ENCODE results near the gene CHRDL1.

Gene CHRDL1

GRCh38 chrX:110733166-110733565, 62.5 kb downstream of the CHRDL1 start:
- DNase-seq (ENCODE audit: low read depth): no peak
- TF ChIP-seq CTCF (IDR thresholded peaks at IDR 0.05; ENCODE audit: low read depth, low read length, missing control alignments): no peak
- H3K4me3 ChIP-seq (ENCODE audit: low read depth, low read length): no peak overlapping the region

- DNase-seq (ENCODE audit: low read depth): no peak
- TF ChIP-seq CTCF (IDR thresholded peaks at IDR 0.05; ENCODE audit: low read depth, low read length, missing control alignments): no peak
- H3K4me3 ChIP-seq (ENCODE audit: low read depth, low read length): no peak overlapping the region
Observed at GRCh38 chrX:110732266-110732665, 63.4 kb downstream of the CHRDL1 start.

GRCh38 chrX:110723844-110724243, 71.8 kb downstream of the CHRDL1 start:
- no peak overlapping the region for H3K4me3 ChIP-seq (ENCODE audit: low read depth, low read length)
- DNase-seq (ENCODE audit: low read depth): no peak
- no peak for TF ChIP-seq CTCF (IDR thresholded peaks at IDR 0.05; ENCODE audit: low read depth, low read length, missing control alignments)

GRCh38 chrX:110722135-110722534, 73.5 kb downstream of the CHRDL1 start:
- no peak for DNase-seq (ENCODE audit: low read depth)
- no peak for TF ChIP-seq CTCF (IDR thresholded peaks at IDR 0.05; ENCODE audit: low read depth, low read length, missing control alignments)
- H3K4me3 ChIP-seq (ENCODE audit: low read depth, low read length): no peak overlapping the region

GRCh38 chrX:110713666-110714065, 82.0 kb downstream of the CHRDL1 start:
- no peak overlapping the region for H3K4me3 ChIP-seq (ENCODE audit: low read depth, low read length)
- no peak for DNase-seq (ENCODE audit: low read depth)
- TF ChIP-seq CTCF (IDR thresholded peaks at IDR 0.05; ENCODE audit: low read depth, low read length, missing control alignments): no peak

- DNase-seq (ENCODE audit: low read depth): no peak
- H3K4me3 ChIP-seq (ENCODE audit: low read depth, low read length): no peak overlapping the region
- TF ChIP-seq CTCF (IDR thresholded peaks at IDR 0.05; ENCODE audit: low read depth, low read length, missing control alignments): no peak
Observed at GRCh38 chrX:110706446-110706845, 89.2 kb downstream of the CHRDL1 start.

GRCh38 chrX:110703641-110704040, 92.0 kb downstream of the CHRDL1 start:
- no peak overlapping the region for H3K4me3 ChIP-seq (ENCODE audit: low read depth, low read length)
- DNase-seq (ENCODE audit: low read depth): no peak
- TF ChIP-seq CTCF (IDR thresholded peaks at IDR 0.05; ENCODE audit: low read depth, low read length, missing control alignments): no peak

All from GM12864 (cell line).